ENCODE measurements around the gene COX5B.
"Not testable (repeated sequence)": the region's sequence is repeated elsewhere in the genome, so short reads cannot be mapped to it uniquely, and the experiment has no call there.

COX5B gene

GRCh38 chr2:97645695-97646629, at the start of gene COX5B:
Gene COX5B (plus strand): TSS chr2:97646062. CDS start chr2:97646087, 25 bp downstream.
- peak within 1 kb of the TSS; percentile 97 for H3K9ac ChIP-seq (ENCODE audit: low read length)
- H3K9me3 ChIP-seq (ENCODE audit: control insufficient read depth, low read length) = no peaks in the 10 kb centered on the region
- H3K27me3 ChIP-seq (ENCODE audit: control insufficient read depth, insufficient read depth, low read length) = no peaks in the 10 kb centered on the region
- peaks cover 11% of the 10 kb centered on the region for H3K4me1 ChIP-seq (ENCODE audit: control insufficient read depth, insufficient read depth, low read length)
- H3K36me3 ChIP-seq (ENCODE audit: control insufficient read depth, insufficient read depth, low read length) = peaks cover 7% of the 10 kb centered on the region
- peak within 1 kb of the TSS; percentile 97 for H3K4me3 ChIP-seq (ENCODE audit: low read length)

GRCh38 chr2:97596180-97596579, 49.7 kb upstream of the COX5B start:
- H3K4me1 ChIP-seq (ENCODE audit: control insufficient read depth, insufficient read depth, low read length); H3K36me3 ChIP-seq (ENCODE audit: control insufficient read depth, insufficient read depth, low read length); H3K9me3 ChIP-seq (ENCODE audit: control insufficient read depth, low read length); H3K9ac ChIP-seq (ENCODE audit: low read length); H3K4me3 ChIP-seq (ENCODE audit: low read length); H3K27me3 ChIP-seq (ENCODE audit: control insufficient read depth, insufficient read depth, low read length): not testable (repeated sequence)

- not testable (repeated sequence) for H3K27me3 ChIP-seq (ENCODE audit: control insufficient read depth, insufficient read depth, low read length); H3K36me3 ChIP-seq (ENCODE audit: control insufficient read depth, insufficient read depth, low read length); H3K9ac ChIP-seq (ENCODE audit: low read length); H3K9me3 ChIP-seq (ENCODE audit: control insufficient read depth, low read length); H3K4me3 ChIP-seq (ENCODE audit: low read length); H3K4me1 ChIP-seq (ENCODE audit: control insufficient read depth, insufficient read depth, low read length)
Observed at GRCh38 chr2:97601537-97601936, 44.3 kb upstream of the COX5B start.

DNA sequence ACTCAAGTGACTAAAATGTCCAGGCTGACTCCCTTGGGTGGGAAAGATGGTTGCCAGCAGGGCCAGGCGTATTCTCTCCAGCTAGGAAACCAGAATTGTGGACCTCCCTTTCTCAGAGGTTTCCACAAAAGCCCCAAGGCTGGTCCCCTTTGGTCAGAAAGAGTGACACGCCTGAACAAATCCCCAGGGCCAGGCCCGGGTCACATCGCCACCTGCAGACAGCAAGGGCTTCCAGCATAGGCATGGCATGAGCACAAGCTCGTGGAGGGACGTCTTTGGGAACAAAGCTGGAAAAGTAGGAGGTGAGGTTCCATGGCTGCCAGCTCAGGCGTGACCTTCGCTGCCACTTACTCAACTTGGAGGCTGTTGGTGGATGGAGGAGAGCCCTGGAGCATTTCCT, 40.8 kb upstream of the COX5B start:
- not testable (repeated sequence) for H3K27me3 ChIP-seq (ENCODE audit: control insufficient read depth, insufficient read depth, low read length); H3K9ac ChIP-seq (ENCODE audit: low read length); H3K9me3 ChIP-seq (ENCODE audit: control insufficient read depth, low read length); H3K36me3 ChIP-seq (ENCODE audit: control insufficient read depth, insufficient read depth, low read length); H3K4me3 ChIP-seq (ENCODE audit: low read length); H3K4me1 ChIP-seq (ENCODE audit: control insufficient read depth, insufficient read depth, low read length)

- H3K4me1 ChIP-seq (ENCODE audit: control insufficient read depth, insufficient read depth, low read length); H3K27me3 ChIP-seq (ENCODE audit: control insufficient read depth, insufficient read depth, low read length); H3K36me3 ChIP-seq (ENCODE audit: control insufficient read depth, insufficient read depth, low read length); H3K9ac ChIP-seq (ENCODE audit: low read length); H3K4me3 ChIP-seq (ENCODE audit: low read length); H3K9me3 ChIP-seq (ENCODE audit: control insufficient read depth, low read length): not testable (repeated sequence)
Observed at GRCh38 chr2:97605524-97606339, 40.1 kb upstream of the COX5B start.

DNA sequence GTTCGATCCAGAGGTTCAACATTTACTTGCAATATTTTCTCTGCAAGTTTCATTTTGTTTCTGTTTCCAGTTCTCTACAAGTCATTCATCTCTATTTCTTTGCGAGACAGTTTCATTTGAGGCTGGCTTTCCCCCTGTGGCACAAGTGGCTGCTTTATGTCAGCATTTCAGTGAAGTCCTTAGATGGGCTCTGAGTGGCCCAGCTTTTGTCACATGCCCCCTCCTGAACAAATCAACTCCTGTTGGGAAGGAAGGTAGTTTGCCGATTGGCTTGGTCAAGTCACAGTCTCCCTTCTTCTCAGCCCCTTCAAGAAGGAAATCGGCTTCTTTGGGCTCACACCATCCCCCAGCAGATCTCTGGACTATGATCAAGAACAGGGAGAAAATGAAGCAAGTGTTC, 37.1 kb upstream of the COX5B start:
- not testable (repeated sequence) for H3K36me3 ChIP-seq (ENCODE audit: control insufficient read depth, insufficient read depth, low read length); H3K4me3 ChIP-seq (ENCODE audit: low read length); H3K27me3 ChIP-seq (ENCODE audit: control insufficient read depth, insufficient read depth, low read length); H3K4me1 ChIP-seq (ENCODE audit: control insufficient read depth, insufficient read depth, low read length); H3K9me3 ChIP-seq (ENCODE audit: control insufficient read depth, low read length); H3K9ac ChIP-seq (ENCODE audit: low read length)

DNA sequence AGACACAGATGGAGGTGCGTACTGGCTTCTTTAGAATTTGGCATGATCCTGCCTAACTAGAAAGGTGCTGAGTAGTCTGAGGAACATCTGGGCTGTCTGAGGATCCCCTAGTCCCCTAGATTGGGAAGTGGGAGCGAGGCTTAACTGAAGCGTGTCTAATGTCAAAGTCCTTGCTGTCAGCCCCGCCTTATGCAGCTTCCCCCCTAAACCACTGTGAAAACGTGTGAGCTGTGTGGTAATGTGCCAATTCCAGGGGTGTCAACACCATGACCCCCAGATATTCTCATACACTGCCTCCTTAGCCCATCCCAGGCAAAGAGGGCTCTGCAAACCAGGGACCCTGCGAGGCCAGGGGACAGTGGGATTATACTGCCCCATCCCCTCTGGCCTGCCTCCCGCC, 34.0 kb upstream of the COX5B start:
- H3K36me3 ChIP-seq (ENCODE audit: control insufficient read depth, insufficient read depth, low read length); H3K9me3 ChIP-seq (ENCODE audit: control insufficient read depth, low read length); H3K9ac ChIP-seq (ENCODE audit: low read length); H3K27me3 ChIP-seq (ENCODE audit: control insufficient read depth, insufficient read depth, low read length); H3K4me1 ChIP-seq (ENCODE audit: control insufficient read depth, insufficient read depth, low read length); H3K4me3 ChIP-seq (ENCODE audit: low read length): not testable (repeated sequence)

DNA sequence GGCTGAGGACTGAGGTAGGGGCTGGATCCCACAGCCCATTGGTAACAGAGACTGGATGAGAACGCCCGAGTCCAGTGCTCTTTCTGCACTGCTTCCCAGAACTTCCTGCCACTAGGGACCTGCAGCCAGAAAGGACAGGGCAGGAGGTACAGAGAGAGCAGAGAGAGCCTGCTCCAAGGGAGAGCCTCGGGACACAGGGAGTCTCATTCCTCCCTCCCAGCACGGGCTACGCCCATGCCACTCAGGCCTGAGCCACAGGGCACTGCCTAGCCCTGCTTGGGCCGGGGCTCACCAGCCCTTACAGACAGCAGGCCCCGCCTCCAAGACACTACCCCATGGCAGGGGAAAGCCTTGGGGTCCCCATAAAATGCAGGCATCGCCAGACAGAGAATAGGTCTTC, 30.1 kb upstream of the COX5B start:
- H3K9me3 ChIP-seq (ENCODE audit: control insufficient read depth, low read length); H3K36me3 ChIP-seq (ENCODE audit: control insufficient read depth, insufficient read depth, low read length); H3K4me3 ChIP-seq (ENCODE audit: low read length): not testable (repeated sequence)

GRCh38 chr2:97617911-97618310, 28.0 kb upstream of the COX5B start:
- no peaks in the 10 kb centered on the region for H3K4me1 ChIP-seq (ENCODE audit: control insufficient read depth, insufficient read depth, low read length)
- no peaks in the 10 kb centered on the region for H3K9me3 ChIP-seq (ENCODE audit: control insufficient read depth, low read length)
- no peak overlapping the region for H3K4me3 ChIP-seq (ENCODE audit: low read length)
- H3K36me3 ChIP-seq (ENCODE audit: control insufficient read depth, insufficient read depth, low read length) = no peaks in the 10 kb centered on the region
- no peak overlapping the region for H3K9ac ChIP-seq (ENCODE audit: low read length)
- H3K27me3 ChIP-seq (ENCODE audit: control insufficient read depth, insufficient read depth, low read length) = no peaks in the 10 kb centered on the region

More for the DNA sequence above, 30.1 kb upstream of the COX5B start:
- not testable (repeated sequence) for H3K4me1 ChIP-seq (ENCODE audit: control insufficient read depth, insufficient read depth, low read length); H3K27me3 ChIP-seq (ENCODE audit: control insufficient read depth, insufficient read depth, low read length); H3K9ac ChIP-seq (ENCODE audit: low read length)

DNA sequence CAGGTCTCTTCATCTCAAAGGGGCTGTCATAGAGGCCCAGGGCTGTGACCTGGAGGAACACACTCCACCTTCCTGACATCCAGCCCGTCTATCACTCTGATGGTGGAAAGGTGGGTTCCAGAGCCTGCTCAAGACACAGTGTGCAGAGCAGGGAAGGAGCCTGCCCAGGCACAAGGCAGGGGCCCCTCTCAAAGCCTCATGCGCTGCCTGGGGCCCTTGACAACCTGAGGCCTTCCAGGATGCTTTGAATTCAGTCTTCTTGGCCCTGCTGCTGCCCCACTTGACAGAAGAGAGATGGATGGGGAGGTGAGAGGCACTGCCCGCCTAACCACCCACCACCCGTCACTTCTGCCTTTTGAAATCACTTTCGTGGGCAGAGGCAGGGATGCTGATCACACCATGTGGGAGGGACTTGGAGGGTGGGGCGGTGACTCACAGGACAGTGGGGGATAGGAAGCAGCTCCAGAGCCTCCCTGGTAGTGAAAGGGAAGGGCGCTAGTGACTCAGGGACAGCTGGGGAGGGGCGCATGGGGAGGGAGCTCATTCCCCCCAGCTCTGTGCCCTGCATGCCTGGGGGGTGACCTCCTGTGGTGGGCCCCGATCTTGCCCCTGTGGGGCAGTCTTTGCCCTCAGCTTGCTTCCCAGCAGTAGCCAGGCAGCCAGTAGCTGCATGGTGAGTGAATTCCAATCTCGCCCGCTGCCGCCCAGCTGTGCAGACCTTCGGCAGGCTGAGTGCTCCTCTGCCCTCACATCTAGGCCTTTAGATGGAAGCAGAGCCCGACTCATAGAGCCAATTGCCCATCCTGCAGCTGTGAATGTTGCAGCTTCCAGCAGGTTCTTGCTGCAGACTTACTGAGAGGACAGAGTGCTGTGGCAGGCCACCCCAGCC, 26.7 kb upstream of the COX5B start:
- H3K4me1 ChIP-seq (ENCODE audit: control insufficient read depth, insufficient read depth, low read length) = not testable (repeated sequence)

DNA sequence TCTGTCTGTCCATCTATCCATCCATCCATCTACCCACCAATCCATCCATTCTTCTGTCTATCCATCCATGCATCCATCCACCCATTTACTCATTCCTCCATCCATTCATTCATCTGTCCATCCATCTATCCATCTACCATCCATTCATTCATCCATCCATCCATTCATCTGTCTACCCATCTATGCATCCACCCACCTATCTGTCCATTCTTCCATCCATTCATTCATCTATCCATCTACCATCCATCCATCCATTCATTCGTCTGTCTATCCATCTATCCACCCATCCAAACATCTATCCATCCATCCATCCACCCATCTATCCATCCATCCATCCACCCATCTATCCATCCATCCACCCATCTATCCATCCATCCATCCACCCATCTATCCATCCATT, 25.4 kb upstream of the COX5B start:
- H3K36me3 ChIP-seq (ENCODE audit: control insufficient read depth, insufficient read depth, low read length); H3K9ac ChIP-seq (ENCODE audit: low read length); H3K27me3 ChIP-seq (ENCODE audit: control insufficient read depth, insufficient read depth, low read length); H3K4me3 ChIP-seq (ENCODE audit: low read length); H3K4me1 ChIP-seq (ENCODE audit: control insufficient read depth, insufficient read depth, low read length); H3K9me3 ChIP-seq (ENCODE audit: control insufficient read depth, low read length): not testable (repeated sequence)

More for the DNA sequence above, 26.7 kb upstream of the COX5B start:
- not testable (repeated sequence) for H3K9me3 ChIP-seq (ENCODE audit: control insufficient read depth, low read length); H3K4me3 ChIP-seq (ENCODE audit: low read length); H3K27me3 ChIP-seq (ENCODE audit: control insufficient read depth, insufficient read depth, low read length); H3K36me3 ChIP-seq (ENCODE audit: control insufficient read depth, insufficient read depth, low read length); H3K9ac ChIP-seq (ENCODE audit: low read length)

- H3K4me3 ChIP-seq (ENCODE audit: low read length); H3K27me3 ChIP-seq (ENCODE audit: control insufficient read depth, insufficient read depth, low read length); H3K9ac ChIP-seq (ENCODE audit: low read length); H3K4me1 ChIP-seq (ENCODE audit: control insufficient read depth, insufficient read depth, low read length); H3K36me3 ChIP-seq (ENCODE audit: control insufficient read depth, insufficient read depth, low read length); H3K9me3 ChIP-seq (ENCODE audit: control insufficient read depth, low read length): not testable (repeated sequence)
Observed at GRCh38 chr2:97622976-97623375, 22.9 kb upstream of the COX5B start.
